HG03060 (cell line): ENCODE results near the gene GATA1.
"Not testable (repeated sequence)": the region's sequence is repeated elsewhere in the genome, so short reads cannot be mapped to it uniquely, and the experiment has no call there.

Experiments used
- ATAC-seq: cut with Tn5 transposase; IDR thresholded peaks from one replicate; pipeline ENCODE4 v1.9.1; 2021; ENCODE audit warnings: low read depth, moderate number of reproducible peaks; ENCODE audit not compliant: unreplicated experiment

Gene GATA1

DNA sequence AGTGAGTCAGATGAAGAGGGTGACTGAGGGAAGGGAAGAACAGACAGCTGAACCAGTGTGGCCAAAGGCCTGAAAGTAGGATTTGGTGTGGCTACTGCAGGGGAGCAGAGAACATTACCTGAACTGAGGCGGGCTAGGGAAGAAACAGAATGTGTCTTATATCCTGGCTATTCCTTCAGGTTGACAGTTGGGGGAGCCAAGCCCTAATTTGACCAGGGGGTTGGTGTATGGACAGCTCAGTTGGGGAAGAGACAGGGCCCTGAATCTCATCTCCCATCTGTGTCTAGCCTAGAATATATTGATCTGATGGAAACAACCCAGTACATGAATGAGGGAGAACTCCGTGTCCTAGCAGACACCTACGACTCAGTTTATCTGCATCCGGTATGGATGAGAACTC lies 19.7 kb downstream of the GATA1 start:
- no peak for ATAC-seq

DNA sequence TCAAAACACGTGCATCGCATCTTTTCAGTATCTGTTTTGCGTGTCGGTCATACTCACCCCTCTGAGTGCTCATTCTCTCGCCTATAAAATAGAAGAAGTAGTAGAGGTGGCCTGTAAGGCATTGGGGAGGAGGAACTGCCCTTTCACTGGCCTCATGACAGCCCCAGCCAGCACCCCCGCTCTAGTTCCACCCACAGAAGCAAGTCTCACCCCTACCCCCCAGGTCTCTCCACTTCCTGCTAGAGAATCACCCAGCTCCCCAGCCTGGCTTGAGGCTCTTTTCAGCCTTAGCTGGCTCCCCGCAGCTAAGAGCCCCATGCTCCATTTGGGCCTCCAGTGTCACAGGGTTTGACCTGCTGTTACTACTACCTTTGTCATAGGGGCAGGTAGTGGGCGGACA lies 27.3 kb downstream of the GATA1 start:
- ATAC-seq = no peak

DNA sequence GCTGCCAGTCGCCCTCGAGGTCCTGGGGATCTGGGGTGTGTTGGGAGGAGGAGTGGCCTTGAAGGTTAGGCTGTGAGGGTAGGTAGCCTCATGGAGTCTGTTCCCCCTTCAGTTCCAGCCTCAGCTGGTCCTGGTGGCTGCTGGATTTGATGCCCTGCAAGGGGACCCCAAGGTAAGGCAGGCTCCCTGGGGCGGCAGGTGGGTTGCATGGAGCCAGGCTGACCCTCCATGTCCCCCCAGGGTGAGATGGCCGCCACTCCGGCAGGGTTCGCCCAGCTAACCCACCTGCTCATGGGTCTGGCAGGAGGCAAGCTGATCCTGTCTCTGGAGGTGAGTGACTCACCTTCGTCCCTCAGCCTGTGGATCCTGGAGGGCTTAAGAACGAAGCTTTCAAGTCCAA lies 28.3 kb downstream of the GATA1 start:
- ATAC-seq = no peak

DNA sequence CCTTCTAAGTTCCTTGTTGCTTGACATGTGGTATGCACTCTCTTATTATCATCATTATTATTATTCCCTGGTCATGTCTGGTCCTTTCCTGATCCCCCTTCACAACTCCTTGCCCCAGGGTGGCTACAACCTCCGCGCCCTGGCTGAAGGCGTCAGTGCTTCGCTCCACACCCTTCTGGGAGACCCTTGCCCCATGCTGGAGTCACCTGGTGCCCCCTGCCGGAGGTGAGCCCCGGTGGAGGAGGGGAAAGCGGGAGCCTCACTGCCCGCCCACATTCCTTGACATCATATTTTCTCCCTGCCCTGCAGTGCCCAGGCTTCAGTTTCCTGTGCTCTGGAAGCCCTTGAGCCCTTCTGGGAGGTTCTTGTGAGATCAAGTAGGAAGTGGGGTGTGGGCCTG lies 28.9 kb downstream of the GATA1 start:
- ATAC-seq = no peak

DNA sequence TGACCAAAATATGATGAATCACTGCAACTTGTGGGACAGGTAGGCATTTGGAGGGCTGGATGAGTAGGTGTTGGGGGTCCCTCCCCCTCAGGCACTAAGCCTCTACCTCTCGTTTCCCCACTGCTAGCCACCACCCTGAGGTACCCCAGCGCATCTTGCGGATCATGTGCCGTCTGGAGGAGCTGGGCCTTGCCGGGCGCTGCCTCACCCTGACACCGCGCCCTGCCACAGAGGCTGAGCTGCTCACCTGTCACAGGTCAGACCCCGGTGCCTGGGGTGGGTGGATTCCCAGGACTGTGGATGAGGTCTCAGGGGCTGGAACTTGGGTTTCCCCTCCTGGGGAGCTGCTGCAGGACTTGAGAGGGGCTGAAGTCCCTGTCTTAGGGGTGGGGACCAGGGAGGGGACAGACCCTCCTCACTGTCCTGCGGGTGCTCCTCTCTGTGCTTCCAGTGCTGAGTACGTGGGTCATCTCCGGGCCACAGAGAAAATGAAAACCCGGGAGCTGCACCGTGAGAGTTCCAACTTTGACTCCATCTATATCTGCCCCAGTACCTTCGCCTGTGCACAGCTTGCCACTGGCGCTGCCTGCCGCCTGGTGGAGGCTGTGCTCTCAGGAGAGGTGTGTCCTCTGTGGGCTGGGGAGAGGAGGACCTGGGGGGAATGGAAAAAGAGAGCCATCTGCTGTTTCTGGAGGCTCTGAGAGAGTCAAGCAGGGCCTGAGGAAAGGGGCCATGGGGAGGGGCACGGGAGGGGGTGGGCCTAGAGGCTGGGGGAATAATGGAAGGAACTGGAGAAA lies 29.8 kb downstream of the GATA1 start:
- no peak for ATAC-seq

DNA sequence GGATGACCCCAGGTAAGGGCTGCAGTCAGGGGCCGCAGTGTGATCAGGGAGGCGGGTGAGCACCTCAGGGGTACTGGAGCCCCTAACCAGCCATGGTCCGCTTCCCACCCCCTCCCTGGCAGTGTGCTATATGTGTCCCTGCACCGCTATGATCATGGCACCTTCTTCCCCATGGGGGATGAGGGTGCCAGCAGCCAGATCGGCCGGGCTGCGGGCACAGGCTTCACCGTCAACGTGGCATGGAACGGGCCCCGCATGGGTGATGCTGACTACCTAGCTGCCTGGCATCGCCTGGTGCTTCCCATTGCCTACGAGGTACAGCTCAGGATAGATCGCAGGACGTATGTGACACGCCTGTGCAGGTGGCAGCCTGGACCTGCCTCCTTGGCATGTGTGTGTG lies 31.7 kb downstream of the GATA1 start:
- ATAC-seq = no peak

DNA sequence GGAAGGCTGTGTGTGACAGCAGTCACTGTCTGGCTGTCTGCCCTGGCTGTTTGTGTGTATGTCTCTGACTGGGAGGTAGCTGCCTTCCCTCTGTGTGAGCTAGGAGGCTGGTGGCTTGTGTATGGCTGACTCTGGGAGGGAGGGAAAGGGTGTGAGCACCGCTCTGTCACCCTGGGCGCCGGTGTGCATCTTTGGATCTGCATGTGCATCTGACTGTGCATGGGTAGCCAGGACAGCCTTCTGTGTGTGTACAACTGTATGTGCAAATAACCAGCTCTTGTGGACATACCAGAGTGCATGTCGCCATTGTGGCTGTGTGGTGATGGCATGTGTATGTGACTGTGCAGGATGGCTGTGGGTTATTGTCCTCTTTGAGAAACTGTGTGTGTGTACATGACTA lies 32.5 kb downstream of the GATA1 start:
- ATAC-seq = no peak

DNA sequence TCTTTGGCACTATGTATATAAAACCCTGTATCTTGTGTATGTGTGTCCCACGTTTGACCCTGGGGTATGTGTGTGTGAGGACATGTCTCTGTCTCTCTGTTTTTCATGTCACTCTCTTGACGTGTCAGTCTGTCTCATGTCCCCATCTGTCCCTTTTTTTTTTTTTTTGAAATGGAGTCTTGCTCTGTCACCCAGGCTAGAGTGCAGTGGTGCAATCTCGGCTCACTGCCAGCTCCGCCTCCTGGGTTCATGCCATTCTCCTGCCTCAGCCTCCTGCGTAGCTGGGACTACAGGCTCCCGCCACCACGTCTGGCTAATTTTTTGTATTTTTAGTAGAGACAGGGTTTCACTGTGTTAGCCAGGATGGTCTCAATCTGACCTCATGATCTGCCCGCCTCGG lies 33.0 kb downstream of the GATA1 start:
- ATAC-seq = not testable (repeated sequence)

DNA sequence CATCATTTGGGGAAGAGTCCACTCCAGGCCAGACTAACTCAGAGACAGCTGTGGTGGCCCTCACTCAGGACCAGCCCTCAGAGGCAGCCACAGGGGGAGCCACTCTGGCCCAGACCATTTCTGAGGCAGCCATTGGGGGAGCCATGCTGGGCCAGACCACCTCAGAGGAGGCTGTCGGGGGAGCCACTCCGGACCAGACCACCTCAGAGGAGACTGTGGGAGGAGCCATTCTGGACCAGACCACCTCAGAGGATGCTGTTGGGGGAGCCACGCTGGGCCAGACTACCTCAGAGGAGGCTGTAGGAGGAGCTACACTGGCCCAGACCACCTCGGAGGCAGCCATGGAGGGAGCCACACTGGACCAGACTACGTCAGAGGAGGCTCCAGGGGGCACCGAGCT lies 36.7 kb downstream of the GATA1 start:
- no peak for ATAC-seq

DNA sequence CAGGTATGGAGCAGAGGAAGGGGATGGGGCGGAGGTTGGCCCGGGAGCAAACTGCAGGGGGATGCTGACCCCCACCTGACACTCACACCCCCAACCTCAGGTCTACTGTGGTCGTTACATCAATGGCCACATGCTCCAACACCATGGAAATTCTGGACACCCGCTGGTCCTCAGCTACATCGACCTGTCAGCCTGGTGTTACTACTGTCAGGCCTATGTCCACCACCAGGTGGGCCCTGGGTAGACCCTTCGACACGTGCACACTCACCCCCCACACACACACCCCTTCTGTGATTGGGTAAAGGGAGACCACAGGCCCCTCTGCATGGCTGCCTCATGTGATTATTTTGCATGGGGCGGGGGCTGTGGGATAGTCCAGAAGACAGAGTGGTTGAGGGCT lies 37.7 kb downstream of the GATA1 start:
- no peak for ATAC-seq

DNA sequence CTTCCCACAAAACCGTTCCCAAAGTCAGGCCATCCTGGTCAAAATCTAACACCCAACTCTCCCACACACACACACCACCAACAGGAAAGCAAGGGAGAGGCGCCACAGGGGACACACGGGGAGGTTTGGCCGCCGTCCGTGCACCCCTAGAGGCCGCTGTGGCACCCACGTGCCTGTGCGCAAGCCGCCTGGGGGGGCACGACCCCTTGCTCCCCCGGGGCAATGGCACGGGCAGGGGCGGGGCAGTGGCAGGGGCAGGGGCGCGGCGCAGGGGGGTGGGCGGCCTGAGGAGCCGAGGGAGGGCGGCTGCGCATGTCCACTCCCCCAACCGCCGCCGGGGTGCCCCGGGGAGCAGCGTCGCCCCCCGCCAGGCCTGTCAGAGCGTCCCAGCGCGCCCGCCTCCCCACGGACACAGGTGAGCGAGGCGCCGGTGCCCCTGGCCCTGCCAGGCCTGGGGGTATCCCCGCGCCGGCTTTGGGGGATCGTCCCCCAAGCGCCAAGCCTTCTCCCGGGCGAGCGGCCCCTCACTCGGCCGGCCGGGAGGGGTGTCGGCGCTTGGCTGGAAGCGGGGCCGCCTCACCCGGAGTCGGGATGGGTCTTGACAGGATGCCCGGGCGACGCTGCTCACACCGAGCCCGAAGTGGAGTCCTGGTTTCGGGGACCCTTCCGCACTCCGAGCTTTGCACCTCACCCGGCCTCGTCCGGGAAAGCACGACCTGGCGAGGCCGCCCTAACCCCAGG lies 39.9 kb downstream of the GATA1 start, which contains the start of gene ERAS:
TSS of gene ERAS (plus strand) at position 379 of the 741 bp plus-strand sequence. CDS start 2,611 bp downstream, outside the sequence.
- ATAC-seq = no peak

DNA sequence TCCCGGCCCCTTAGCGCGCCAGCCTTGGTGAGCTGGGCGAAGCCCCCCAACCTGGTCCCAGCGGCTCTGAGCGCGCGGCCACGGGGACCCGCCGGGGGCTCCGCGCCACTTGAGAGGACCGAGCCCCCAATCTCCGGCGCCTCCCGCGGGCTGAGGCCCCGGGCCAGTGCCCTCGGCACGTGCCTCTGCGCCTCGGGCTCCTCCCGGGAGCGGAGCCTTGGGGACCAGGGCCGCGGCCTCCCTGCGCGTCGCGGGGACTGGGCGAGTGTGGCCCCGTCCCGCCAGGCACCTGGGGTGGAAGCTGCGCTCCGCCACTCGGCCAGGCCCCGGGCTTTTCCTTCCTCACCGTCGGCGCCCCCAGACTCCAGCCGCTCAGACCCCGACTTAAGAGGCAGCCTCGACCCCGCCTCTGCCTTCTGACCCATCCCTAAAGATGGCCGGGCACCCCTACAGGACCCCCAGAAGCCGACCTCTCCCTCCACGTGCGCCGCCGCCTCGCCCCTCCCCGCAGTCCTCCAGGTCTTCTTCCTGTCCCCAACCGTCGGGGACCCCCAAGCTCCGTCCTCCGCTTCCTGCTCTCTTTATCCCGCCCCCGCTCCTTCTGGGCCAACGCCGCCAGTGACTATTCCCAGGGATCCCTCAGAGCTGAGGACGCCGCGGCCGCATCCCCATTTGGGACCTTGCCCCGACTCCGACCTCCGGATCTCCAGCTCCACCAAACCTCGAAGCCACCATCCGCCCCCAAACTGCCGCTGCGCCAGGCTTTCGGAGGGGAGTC lies 40.7 kb downstream of the GATA1 start:
- ATAC-seq = no peak

DNA sequence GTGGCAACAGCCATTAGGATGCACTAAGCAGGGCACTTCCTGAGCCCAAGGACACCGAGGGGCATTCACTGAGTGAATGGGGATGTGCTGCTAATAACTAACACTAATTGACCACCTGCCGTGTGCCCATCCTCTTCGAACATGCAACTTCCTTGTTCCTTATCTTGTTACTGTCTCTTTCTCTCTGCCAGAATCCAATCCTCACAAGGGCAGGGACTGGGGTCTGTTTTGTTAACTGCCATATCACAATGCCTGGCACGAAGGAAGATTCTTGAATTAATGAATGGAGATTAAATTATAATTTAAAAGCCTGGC lies 41.2 kb downstream of the GATA1 start:
- ATAC-seq = no peak

DNA sequence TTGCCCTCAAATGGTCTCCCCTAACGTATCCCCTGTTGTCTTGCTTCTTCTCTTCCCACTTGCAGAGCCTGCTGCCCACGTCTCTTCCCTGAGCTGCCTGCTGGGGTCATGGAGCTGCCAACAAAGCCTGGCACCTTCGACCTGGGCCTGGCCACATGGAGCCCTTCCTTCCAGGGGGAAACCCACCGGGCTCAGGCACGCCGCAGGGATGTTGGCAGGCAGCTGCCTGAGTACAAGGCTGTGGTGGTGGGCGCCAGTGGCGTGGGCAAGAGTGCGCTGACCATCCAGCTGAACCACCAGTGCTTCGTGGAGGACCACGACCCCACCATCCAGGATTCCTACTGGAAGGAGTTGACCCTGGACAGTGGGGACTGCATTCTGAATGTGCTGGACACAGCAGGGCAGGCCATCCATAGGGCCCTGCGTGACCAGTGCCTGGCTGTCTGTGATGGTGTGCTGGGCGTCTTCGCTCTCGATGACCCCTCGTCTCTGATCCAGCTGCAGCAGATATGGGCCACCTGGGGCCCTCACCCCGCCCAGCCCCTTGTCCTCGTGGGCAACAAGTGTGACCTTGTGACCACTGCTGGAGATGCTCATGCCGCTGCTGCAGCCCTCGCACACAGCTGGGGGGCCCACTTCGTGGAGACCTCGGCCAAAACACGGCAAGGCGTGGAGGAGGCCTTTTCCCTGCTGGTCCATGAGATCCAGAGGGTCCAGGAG lies 42.8 kb downstream of the GATA1 start:
- ATAC-seq = no peak

DNA sequence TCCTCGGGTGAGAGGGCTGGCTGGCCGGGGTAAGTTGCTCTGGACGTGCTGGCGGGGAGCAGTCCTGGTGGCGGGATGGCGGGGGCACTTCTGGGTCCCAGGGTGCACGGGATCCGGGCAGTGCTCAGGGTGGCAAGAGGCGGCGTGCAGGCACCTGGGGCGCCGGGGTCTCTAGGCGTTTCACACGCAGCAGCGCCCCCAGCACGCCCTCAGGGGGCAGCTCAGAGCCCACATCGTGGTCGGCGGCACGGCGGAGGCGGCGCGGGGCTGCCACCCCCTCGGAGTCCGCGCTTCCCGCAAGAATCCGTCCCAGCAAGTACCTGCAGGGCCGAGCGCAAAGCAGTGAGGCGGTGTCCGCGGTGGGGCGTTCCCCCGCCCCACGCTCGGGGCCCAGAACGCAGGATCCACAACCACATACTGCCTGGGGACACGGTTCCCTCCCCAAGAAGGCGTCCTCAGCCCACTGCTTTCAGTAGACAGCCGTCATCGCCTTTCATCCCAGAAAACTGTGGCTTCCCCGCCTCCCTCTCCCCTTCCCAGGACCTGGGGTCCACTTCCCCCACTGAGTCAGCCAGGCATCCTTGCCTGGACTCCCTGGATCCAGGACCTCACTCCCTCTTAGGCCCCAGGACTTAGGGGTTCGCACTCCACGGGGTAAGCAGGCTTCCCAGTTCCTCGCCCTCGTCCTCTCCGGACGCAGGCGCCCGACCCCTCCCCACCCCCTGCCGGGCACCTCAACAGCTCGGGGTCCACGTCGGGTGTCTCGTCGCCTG lies 44.9 kb downstream of the GATA1 start:
- no peak for ATAC-seq

DNA sequence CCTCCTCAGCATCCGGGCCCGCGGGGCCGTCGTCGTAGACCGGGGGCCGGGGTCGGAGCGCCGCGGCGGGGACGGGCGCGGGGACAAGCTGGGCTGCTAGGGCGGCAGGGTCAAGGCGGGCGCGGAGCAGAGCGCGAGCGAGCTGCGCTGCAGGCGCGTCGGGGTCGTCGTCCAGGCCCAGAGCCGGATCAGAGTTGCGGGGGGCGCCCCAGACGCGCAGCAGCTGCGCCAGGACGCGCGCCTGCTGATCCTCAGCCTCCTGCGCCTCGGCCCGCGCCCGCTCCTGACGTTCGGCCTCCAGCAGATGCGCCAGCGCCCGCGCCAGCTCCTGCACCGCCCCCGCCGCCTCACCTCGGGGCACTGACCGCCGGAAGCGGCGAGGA lies 45.5 kb downstream of the GATA1 start:
- ATAC-seq = no peak

DNA sequence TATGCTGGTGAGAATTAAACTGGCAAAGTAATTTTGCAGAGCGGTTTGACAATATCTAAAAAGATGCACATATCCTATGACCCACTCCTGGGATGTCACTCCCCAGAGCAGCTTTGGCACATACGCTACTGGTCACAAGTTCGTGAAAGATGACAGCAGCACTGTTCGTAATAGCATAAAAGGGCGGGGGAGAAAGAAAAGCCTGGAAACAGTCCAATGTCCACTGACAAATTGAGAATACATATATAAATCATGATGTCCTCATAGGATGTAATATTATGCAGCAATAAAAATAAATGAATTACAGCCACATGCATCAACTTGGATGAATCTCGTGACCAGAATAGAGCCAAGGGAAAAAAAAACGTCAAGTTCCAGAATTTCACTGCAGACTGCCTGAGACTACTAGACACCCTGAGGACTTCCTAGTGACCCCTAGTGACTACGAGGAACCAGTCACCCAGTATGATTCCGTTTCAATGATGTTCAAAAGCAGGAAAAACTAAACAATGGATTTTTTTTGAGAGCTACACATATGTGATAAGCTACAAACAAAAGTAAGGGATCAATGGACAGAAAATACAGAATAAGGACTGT lies 47.2 kb downstream of the GATA1 start:
- ATAC-seq = no peak

DNA sequence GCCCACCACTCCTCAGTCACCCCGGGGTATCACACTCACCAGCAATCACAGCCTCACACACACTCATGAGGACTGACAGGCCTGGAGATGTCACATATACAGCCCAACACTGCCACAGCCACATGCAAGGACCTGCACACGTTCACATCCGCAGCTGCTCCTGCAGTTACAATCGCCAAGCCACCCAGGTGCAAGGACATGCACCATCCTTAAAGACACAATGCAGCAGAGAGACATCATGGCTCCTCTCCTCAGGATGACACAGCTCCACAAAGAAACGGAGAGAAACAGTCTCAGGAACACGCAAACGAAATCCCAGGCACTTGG lies 48.0 kb downstream of the GATA1 start:
- no peak for ATAC-seq

DNA sequence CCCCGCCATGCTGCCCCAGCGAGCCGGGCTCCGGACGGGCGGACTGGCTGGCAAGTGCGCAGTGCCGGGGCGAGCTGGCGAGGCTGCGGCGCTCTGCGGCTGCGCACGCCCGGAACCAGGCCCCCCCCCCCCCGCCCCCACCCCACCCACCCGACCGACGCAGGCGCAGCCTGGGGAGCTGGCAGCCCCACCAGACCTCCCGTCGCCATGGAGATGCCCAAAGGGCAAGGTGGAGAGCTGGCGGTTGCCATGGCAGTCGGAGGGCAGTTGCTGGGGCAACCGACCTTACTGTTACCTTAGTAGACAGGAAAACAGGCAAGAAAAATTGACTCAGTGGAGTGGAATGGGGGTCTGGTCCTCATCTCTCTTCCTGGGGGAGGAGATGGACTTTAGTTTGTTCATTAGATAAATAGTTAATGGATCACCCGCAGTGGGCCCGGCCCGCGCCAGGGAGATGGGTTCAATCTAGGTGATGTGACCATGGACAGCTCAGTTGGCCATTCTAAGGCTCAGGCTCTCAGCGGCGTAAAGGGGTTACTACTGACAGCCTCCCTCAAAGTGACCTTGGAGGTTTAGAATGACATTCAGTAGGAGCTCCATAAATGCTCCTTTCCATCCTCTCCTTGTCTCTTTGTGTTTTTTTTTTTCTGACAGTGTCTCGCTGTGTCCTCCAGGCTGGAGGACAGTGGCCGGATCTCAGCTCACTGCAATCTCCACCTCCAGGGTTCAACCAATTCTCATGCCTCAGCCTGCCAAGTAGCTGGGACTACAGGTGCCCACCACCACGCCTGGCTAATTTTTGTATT lies 49.3 kb downstream of the GATA1 start, which contains the start of gene PCSK1N:
TSS of gene PCSK1N (minus strand) at position 87 of the 806 bp plus-strand sequence. CDS start at position 9, 78 bp downstream.
- ATAC-seq = no peak
